Retinal pigment epithelial cell (primary cell): ENCODE results near the gene PARVG.

Source experiments
- DNase-seq: peaks from one replicate; pipeline ENCODE4 v3.0.0-alpha.2; 2010; ENCODE audit warnings: low read depth
- H3K4me3 ChIP-seq: 2 replicates; pipeline ENCODE4 v1.5.1; 2011; ENCODE audit warnings: mild to moderate bottlenecking, low read length, control low read depth, moderate library complexity
- CTCF ChIP-seq: conservative IDR thresholded peaks from 2 replicates; pipeline ENCODE4 v1.5.1; 2011; ENCODE audit warnings: low read depth, low read length, control low read depth, inconsistent platforms

The PARVG gene

GRCh38 chr22:44154436-44154942 is 26.2 kb upstream of the PARVG start:
- TF ChIP-seq CTCF: no peak
- no peak for DNase-seq

GRCh38 chr22:44155115-44155514 is 25.6 kb upstream of the PARVG start:
- no peak for TF ChIP-seq CTCF
- DNase-seq: no peak
- H3K4me3 ChIP-seq: no peak overlapping the region

More at GRCh38 chr22:44154436-44154942, 26.2 kb upstream of the PARVG start:
- H3K4me3 ChIP-seq: no peak overlapping the region

GRCh38 chr22:44157916-44158618 is 22.7 kb upstream of the PARVG start:
- no peak for TF ChIP-seq CTCF
- no peak overlapping the region for H3K4me3 ChIP-seq
- DNase-seq: no peak

- no peak for DNase-seq
- no peak overlapping the region for H3K4me3 ChIP-seq
- TF ChIP-seq CTCF: no peak
Observed at GRCh38 chr22:44158816-44159215, 21.9 kb upstream of the PARVG start.

GRCh38 chr22:44159221-44159620 is 21.5 kb upstream of the PARVG start:
- no peak for DNase-seq
- no peak overlapping the region for H3K4me3 ChIP-seq
- no peak for TF ChIP-seq CTCF

- no peak for TF ChIP-seq CTCF
- DNase-seq: no peak
Observed at GRCh38 chr22:44159811-44160210, 20.9 kb upstream of the PARVG start.

GRCh38 chr22:44160421-44160820 is 20.3 kb upstream of the PARVG start:
- no peak for TF ChIP-seq CTCF
- no peak for DNase-seq
- H3K4me3 ChIP-seq: no peak overlapping the region

More at GRCh38 chr22:44159811-44160210, 20.9 kb upstream of the PARVG start:
- H3K4me3 ChIP-seq: no peak overlapping the region
